ENCODE measurements around the gene MSI2.
A peak's percentile ranks its signal among the peaks of the same experiment; 100 is the strongest.

The MSI2 gene

DNA sequence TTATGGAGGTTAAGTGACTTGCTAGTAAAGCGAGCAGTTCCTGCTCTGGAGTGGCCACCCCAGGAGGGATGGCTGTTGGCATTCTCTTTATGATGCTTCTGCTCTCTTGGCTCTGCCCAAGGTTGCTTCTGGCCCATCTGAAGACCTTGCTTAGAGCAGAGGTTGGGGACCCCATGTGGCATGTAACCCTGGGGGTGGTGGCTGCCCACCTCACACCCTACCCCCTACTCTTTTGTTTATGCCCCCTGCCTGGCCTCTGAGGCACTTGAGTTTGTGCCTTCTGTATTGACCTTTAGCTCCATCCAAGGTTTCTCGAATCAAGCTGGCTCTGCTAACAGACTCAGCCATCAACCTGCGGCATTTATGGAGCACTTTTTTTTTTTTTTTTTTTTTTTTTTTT, 214.6 kb downstream of the MSI2 start:
- H3K18ac ChIP-seq (ENCODE audit: low read length), result no peak overlapping the region
- H3K9me3 ChIP-seq (ENCODE audit: insufficient read depth, low read depth, low read length), result no peaks in the 10 kb centered on the region

DNA sequence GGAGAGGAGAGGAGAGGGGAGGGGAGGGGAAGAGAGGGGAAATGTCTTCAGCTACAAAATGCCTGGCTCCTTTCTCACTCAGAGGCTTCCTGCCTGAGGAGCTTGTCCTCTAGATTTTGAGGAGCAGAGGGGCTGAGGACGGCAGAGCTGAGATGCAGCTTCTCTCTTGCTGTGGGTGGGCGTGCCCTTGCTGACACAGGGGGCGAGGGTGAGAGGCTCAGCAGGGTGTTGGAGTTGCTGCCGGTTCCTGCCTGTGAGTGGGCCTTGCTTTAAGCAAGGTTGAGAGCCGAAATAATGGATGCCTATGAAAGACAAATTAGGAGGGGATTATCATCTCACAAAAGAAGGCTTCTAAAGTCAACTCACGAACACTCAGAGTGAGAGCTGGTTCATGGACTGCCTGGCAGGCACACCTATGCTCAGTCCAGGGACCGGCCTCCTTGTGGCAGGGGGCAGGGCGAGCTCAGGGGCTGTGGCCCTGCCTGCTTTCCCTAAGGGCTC, 215.6 kb downstream of the MSI2 start:
- no peaks in the 10 kb centered on the region for H3K79me1 ChIP-seq (ENCODE audit: low read length)
- no peak overlapping the region for H3K4ac ChIP-seq (ENCODE audit: low read depth, low read length)
- H2AK5ac ChIP-seq (ENCODE audit: low read length), result peak overlapping the region; percentile 47
- DNase-seq, result no peak
- H2BK12ac ChIP-seq (ENCODE audit: low read length), result no peak overlapping the region
- H3K9me3 ChIP-seq (ENCODE audit: insufficient read depth, low read depth, low read length), result no peaks in the 10 kb centered on the region
- H3K4me2 ChIP-seq (ENCODE audit: low read length), result no peak overlapping the region
- no peak overlapping the region for H3K9ac ChIP-seq (ENCODE audit: low read length)
- peak overlapping the region; percentile 10 for H3K4me3 ChIP-seq (ENCODE audit: low read depth, low read length)
- peaks cover 15 to 16% of the 10 kb centered on the region in 2 experiments for H3K4me1 ChIP-seq (ENCODE audit: control insufficient read depth in 1 of 2, insufficient read depth in 2 of 2, low read length in 2 of 2)
- peak overlapping the region; percentile 47 for H3K18ac ChIP-seq (ENCODE audit: low read length)
- no peak overlapping the region for H3K14ac ChIP-seq (ENCODE audit: low read length)
- H2AFZ ChIP-seq (ENCODE audit: insufficient read depth, low read length, poor library complexity), result no peak overlapping the region
- no peak overlapping the region for H3K27ac ChIP-seq (ENCODE audit: low read depth, low read length)
- no peaks in the 10 kb centered on the region for H3K79me2 ChIP-seq (ENCODE audit: control insufficient read depth, insufficient read depth, low read length, poor library complexity)
- no peak overlapping the region for H4K8ac ChIP-seq (ENCODE audit: low read depth, low read length)
- no peaks in the 10 kb centered on the region for H3K27me3 ChIP-seq (ENCODE audit: insufficient read depth, low read length)
- WGBS (ENCODE audit: extremely low coverage, insufficient coverage, insufficient read length), result no CpG with 5 or more reads among the region's 8 CpGs
- H4K91ac ChIP-seq (ENCODE audit: low read depth, low read length), result no peak overlapping the region
- H4K12ac ChIP-seq (ENCODE audit: low read depth, low read length), result no peak overlapping the region
- H3K36me3 ChIP-seq (ENCODE audit: control insufficient read depth in 1 of 2, insufficient read depth in 2 of 2, low read length in 2 of 2), result no peaks in the 10 kb centered on the region
- no peak overlapping the region for H2BK120ac ChIP-seq (ENCODE audit: insufficient read depth, low read length, poor library complexity)
- H2BK5ac ChIP-seq (ENCODE audit: low read depth, low read length, poor library complexity), result no peak overlapping the region
- H3K23ac ChIP-seq (ENCODE audit: low read length), result no peak overlapping the region

More for the DNA sequence above, 214.6 kb downstream of the MSI2 start:
- Histone ChIP-seq H3K4me2 (ENCODE audit: low read length) (no peak overlapping the region), H2AK5ac (ENCODE audit: low read length) (no peak overlapping the region), H3K4ac (ENCODE audit: low read depth, low read length) (no peak overlapping the region), H3K4me3 (ENCODE audit: low read depth, low read length) (no peak overlapping the region), H3K36me3 (ENCODE audit: control insufficient read depth in 1 of 2, insufficient read depth in 2 of 2, low read length in 2 of 2) (no peaks in the 10 kb centered on the region), H2AFZ (ENCODE audit: insufficient read depth, low read length, poor library complexity) (no peak overlapping the region), H4K8ac (ENCODE audit: low read depth, low read length) (no peak overlapping the region), H3K14ac (ENCODE audit: low read length) (no peak overlapping the region), H3K23ac (ENCODE audit: low read length) (no peak overlapping the region), H3K9ac (ENCODE audit: low read length) (no peak overlapping the region), H3K79me1 (ENCODE audit: low read length) (no peaks in the 10 kb centered on the region), H2BK12ac (ENCODE audit: low read length) (no peak overlapping the region), H4K12ac (ENCODE audit: low read depth, low read length) (no peak overlapping the region), H3K4me1 (ENCODE audit: control insufficient read depth in 1 of 2, insufficient read depth in 2 of 2, low read length in 2 of 2) (peaks cover 9 to 12% of the 10 kb centered on the region in 2 experiments), H3K79me2 (ENCODE audit: control insufficient read depth, insufficient read depth, low read length, poor library complexity) (no peaks in the 10 kb centered on the region), H2BK120ac (ENCODE audit: insufficient read depth, low read length, poor library complexity) (no peak overlapping the region), H2BK5ac (ENCODE audit: low read depth, low read length, poor library complexity) (no peak overlapping the region), H3K27me3 (ENCODE audit: insufficient read depth, low read length) (no peaks in the 10 kb centered on the region), H4K91ac (ENCODE audit: low read depth, low read length) (no peak overlapping the region), H3K27ac (ENCODE audit: low read depth, low read length) (no peak overlapping the region)
- no CpG with 5 or more reads among the region's 3 CpGs for WGBS (ENCODE audit: extremely low coverage, insufficient coverage, insufficient read length)
- DNase-seq, result no peak

DNA sequence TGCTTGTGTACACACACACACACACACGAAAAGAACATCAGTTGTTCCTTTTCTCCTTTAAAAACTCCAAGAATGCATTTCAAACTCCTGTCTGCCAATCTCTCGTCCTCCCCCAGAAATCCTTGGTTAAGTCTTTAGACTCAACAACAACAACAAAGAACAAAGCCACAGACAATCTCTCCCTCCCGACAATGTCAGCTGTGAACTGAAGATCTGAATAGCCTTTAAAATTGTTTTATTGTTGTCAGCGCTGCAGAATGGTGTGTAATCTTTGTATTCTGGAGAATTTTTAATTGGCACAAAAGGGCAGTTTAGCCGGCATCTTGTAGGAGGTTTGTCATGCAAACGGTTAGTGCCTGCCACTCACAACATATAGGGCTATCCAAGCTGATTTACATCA, 219.5 kb downstream of the MSI2 start:
- Histone ChIP-seq H3K79me1 (ENCODE audit: low read length) (peaks cover 8% of the 10 kb centered on the region), H3K27me3 (ENCODE audit: insufficient read depth, low read length) (no peaks in the 10 kb centered on the region), H3K18ac (ENCODE audit: low read length) (no peak overlapping the region), H2BK120ac (ENCODE audit: insufficient read depth, low read length, poor library complexity) (no peak overlapping the region), H2BK12ac (ENCODE audit: low read length) (no peak overlapping the region), H3K4me3 (ENCODE audit: low read depth, low read length) (no peak overlapping the region), H3K9me3 (ENCODE audit: insufficient read depth, low read depth, low read length) (no peaks in the 10 kb centered on the region), H3K9ac (ENCODE audit: low read length) (no peak overlapping the region), H2AFZ (ENCODE audit: insufficient read depth, low read length, poor library complexity) (no peak overlapping the region), H2BK5ac (ENCODE audit: low read depth, low read length, poor library complexity) (no peak overlapping the region), H3K4ac (ENCODE audit: low read depth, low read length) (no peak overlapping the region), H3K79me2 (ENCODE audit: control insufficient read depth, insufficient read depth, low read length, poor library complexity) (no peaks in the 10 kb centered on the region), H4K91ac (ENCODE audit: low read depth, low read length) (no peak overlapping the region), H3K4me2 (ENCODE audit: low read length) (no peak overlapping the region), H3K27ac (ENCODE audit: low read depth, low read length) (no peak overlapping the region), H3K4me1 (ENCODE audit: control insufficient read depth in 1 of 2, insufficient read depth in 2 of 2, low read length in 2 of 2) (peaks cover 25 to 28% of the 10 kb centered on the region in 2 experiments), H3K14ac (ENCODE audit: low read length) (no peak overlapping the region), H3K36me3 (ENCODE audit: control insufficient read depth in 1 of 2, insufficient read depth in 2 of 2, low read length in 2 of 2) (peaks cover 0 to 2% of the 10 kb centered on the region in 2 experiments), H4K12ac (ENCODE audit: low read depth, low read length) (no peak overlapping the region), H3K23ac (ENCODE audit: low read length) (no peak overlapping the region), H2AK5ac (ENCODE audit: low read length) (no peak overlapping the region), H4K8ac (ENCODE audit: low read depth, low read length) (no peak overlapping the region)
- DNase-seq, result no peak
- no CpG with 5 or more reads among the region's 6 CpGs for WGBS (ENCODE audit: extremely low coverage, insufficient coverage, insufficient read length)

DNA sequence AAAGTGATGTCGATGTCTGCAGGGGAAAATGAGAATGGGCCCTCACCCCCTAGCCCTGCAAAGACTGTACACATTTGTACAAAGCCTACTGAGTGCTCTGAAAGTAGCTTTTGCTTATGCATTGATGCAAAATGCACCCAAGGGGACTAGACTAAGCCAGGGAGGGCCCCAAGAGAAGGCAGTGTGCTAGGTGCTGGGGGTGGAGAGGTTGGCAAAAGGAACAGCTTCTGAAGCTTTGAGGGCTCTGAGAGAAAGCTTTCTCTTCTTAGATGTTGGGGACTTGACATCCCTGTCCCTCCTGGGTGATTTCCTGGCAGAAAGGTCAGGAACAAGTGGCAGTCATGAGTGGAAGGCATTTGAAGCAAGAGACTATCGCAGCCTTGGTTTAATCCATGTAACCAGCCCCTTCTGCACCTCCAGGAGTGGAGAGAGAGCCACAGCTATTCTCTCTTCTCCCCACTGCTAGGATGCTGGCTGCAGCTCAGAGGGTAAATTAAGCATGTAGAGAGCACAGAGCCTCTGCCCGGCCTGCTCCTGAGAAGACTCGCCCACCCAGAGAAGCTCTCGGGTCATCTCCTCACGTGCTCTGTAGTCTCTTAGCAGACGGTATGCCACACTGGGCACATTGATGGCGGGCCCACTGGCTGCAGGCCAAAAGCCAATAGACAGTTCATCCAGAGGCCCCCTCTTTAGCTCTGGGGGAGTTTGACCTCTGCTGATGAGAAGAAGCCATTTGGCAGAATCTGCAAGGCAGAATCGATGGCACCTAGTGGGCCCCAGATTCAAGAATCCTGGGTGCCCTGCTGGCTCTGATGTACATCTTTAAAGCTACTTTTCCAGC, 221.4 kb downstream of the MSI2 start:
- Histone ChIP-seq H3K4me2 (ENCODE audit: low read length) (no peak overlapping the region), H3K36me3 (ENCODE audit: control insufficient read depth in 1 of 2, insufficient read depth in 2 of 2, low read length in 2 of 2) (peaks cover 0 to 2% of the 10 kb centered on the region in 2 experiments), H3K27ac (ENCODE audit: low read depth, low read length) (no peak overlapping the region), H2AK5ac (ENCODE audit: low read length) (peak overlapping the region; percentile 49), H3K14ac (ENCODE audit: low read length) (peak overlapping the region; percentile 14), H3K4me1 (ENCODE audit: control insufficient read depth in 1 of 2, insufficient read depth in 2 of 2, low read length in 2 of 2) (peaks cover 23 to 38% of the 10 kb centered on the region in 2 experiments), H2AFZ (ENCODE audit: insufficient read depth, low read length, poor library complexity) (no peak overlapping the region), H3K4me3 (ENCODE audit: low read depth, low read length) (no peak overlapping the region), H3K4ac (ENCODE audit: low read depth, low read length) (no peak overlapping the region), H3K27me3 (ENCODE audit: insufficient read depth, low read length) (no peaks in the 10 kb centered on the region), H3K18ac (ENCODE audit: low read length) (peak overlapping the region; percentile 18), H3K9ac (ENCODE audit: low read length) (no peak overlapping the region), H4K8ac (ENCODE audit: low read depth, low read length) (no peak overlapping the region), H3K79me2 (ENCODE audit: control insufficient read depth, insufficient read depth, low read length, poor library complexity) (no peaks in the 10 kb centered on the region), H2BK12ac (ENCODE audit: low read length) (no peak overlapping the region), H4K91ac (ENCODE audit: low read depth, low read length) (no peak overlapping the region), H3K23ac (ENCODE audit: low read length) (no peak overlapping the region), H4K12ac (ENCODE audit: low read depth, low read length) (no peak overlapping the region), H3K79me1 (ENCODE audit: low read length) (peaks cover 8% of the 10 kb centered on the region), H2BK5ac (ENCODE audit: low read depth, low read length, poor library complexity) (no peak overlapping the region), H2BK120ac (ENCODE audit: insufficient read depth, low read length, poor library complexity) (no peak overlapping the region), H3K9me3 (ENCODE audit: insufficient read depth, low read depth, low read length) (no peaks in the 10 kb centered on the region)
- no peak for DNase-seq
- no CpG with 5 or more reads among the region's 9 CpGs for WGBS (ENCODE audit: extremely low coverage, insufficient coverage, insufficient read length)
